Coronary artery (tissue), 2 donors: ENCODE measurements around the gene TMEM150A.
A peak's percentile ranks its signal among the peaks of the same experiment; 100 is the strongest.

Source experiments
- DNase-seq: peaks from one replicate; pipeline ENCODE4 v3.0.0-alpha.2; 2017; ENCODE audit warnings: low spot score
- H3K27ac ChIP-seq, 2 donors: fragments of 200-600 bp; sonication (generic); one replicate each; pipeline ENCODE4 v1.5.1; 2016 to 2019
- H3K4me3 ChIP-seq: fragments of 200-600 bp; sonication (generic); 2 replicates; pipeline ENCODE4 v1.5.1; 2016; ENCODE audit warnings: mild to moderate bottlenecking, moderate library complexity
- TF ChIP-seq, protein P1 (sequence below): fragments of 200-600 bp; sonication (generic); IDR thresholded peaks from one replicate; pipeline ENCODE4 v1.5.1; 2019; ENCODE audit warnings: antibody characterized with exemption

Gene TMEM150A

GRCh38 chr2:85647823-85648526 lies 45.5 kb upstream of the TMEM150A start:
- TF ChIP-seq, protein P1, sequence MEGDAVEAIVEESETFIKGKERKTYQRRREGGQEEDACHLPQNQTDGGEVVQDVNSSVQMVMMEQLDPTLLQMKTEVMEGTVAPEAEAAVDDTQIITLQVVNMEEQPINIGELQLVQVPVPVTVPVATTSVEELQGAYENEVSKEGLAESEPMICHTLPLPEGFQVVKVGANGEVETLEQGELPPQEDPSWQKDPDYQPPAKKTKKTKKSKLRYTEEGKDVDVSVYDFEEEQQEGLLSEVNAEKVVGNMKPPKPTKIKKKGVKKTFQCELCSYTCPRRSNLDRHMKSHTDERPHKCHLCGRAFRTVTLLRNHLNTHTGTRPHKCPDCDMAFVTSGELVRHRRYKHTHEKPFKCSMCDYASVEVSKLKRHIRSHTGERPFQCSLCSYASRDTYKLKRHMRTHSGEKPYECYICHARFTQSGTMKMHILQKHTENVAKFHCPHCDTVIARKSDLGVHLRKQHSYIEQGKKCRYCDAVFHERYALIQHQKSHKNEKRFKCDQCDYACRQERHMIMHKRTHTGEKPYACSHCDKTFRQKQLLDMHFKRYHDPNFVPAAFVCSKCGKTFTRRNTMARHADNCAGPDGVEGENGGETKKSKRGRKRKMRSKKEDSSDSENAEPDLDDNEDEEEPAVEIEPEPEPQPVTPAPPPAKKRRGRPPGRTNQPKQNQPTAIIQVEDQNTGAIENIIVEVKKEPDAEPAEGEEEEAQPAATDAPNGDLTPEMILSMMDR: no peak
- Histone ChIP-seq H3K27ac (peak overlapping the region in 1 of 2 donors; percentile 68), H3K4me3 (no peak overlapping the region)
- no peak for DNase-seq

DNA sequence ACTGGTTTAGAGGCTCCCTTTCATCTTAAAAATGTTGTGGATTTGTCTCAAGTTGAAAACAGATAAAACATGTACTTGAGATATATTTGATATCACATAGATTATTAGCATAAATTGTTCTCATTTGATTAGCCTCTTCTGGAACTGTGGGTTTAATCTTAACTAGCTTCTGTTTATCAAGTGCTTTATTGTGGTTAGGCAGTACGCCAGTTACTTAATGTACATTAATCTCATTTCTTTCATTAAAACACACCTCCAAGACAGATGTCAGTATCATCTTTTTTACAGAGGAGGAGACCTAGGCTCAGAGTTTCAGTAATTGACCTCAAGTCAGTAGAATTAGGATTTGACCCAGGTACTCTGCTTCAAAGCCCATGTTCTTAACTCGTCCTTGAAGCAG lies 43.7 kb upstream of the TMEM150A start:
- no peak overlapping the region for H3K27ac ChIP-seq
- DNase-seq: no peak
- TF ChIP-seq, protein P1: no peak
- no peak overlapping the region for H3K4me3 ChIP-seq

DNA sequence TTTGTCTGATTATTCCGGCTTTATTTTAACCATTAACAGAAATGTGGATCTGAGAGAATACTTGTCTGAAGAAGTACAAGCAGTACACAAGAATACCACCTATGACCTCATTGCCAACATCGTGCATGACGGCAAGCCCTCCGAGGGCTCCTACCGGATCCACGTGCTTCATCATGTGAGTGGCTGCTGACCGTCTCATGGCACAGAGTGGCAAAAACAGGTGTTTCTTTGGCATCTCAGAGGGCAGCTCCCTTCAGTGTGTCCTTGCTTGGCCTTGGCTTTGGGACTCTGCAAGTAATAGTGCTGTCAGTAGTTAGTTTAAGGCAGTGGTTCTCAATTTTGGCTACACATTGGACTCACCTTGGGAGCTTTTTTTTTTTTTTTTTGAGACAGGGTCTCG lies 42.4 kb upstream of the TMEM150A start:
- Histone ChIP-seq H3K4me3 (no peak overlapping the region), H3K27ac (no peak overlapping the region)
- TF ChIP-seq, protein P1: no peak
- no peak for DNase-seq

DNA sequence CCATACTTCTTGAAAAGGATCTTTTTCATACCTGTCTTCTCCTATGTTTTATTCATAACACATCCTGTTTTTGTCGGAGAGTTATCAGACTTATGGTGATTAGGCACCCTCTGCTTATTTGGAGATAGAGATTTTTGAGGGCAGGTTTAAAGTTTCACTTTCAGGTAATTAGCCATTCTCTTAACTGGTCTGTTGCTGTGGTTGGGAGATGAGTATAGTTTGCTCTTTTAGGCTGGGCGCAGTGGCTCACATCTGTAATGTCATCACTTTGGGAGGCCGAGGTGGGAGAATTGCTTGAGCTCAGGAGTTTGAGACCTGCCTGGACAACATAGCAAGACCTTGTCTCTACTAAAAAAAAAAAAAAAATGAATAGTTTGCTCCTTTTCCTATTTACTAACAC lies 40.2 kb upstream of the TMEM150A start:
- Histone ChIP-seq H3K4me3 (no peak overlapping the region), H3K27ac (no peak overlapping the region)
- DNase-seq: no peak
- TF ChIP-seq, protein P1: no peak

DNA sequence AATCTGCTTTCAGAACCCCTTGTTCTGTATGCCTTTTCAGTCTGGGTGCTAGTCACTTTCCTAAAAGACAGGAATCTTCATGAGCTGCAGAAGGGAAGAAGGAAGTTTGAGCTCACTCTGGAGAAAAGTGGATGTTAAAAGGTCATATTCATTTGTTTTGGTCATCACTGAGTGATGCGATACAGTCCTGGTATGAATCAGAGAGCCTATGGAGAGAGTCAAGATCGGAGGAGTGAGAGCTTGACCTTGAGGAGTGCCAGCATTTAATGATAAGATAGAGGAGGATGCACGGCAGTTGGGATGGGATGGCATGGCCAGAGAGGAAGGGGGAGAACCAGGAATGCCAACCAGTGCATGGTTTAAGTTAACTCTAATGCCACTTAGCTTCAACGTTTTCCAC lies 33.1 kb upstream of the TMEM150A start:
- no peak for DNase-seq
- H3K27ac ChIP-seq: no peak overlapping the region
- TF ChIP-seq, protein P1: no peak

DNA sequence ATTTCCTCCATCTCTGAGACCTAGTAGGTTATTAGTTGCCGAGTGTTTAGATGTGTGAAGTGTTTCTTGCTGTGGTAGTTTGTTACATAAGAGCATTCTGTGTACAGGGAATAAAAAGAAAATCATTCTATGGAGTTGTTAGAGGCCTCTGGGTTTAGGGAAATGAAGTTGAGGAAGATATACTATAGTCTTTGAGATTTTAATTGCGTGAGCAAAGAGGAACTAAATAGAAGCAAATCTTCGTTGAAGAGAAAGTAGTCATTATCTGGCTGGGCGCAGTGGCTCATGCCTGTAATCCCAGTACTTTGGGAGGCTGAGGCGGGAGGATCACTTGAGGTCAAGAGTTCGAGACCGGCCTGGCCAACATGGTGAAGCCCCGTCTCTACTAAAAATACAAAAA lies 32.5 kb upstream of the TMEM150A start:
- TF ChIP-seq, protein P1: no peak
- H3K4me3 ChIP-seq: no peak overlapping the region
- no peak overlapping the region for H3K27ac ChIP-seq
- no peak for DNase-seq

More for the DNA sequence above, 33.1 kb upstream of the TMEM150A start:
- no peak overlapping the region for H3K4me3 ChIP-seq

DNA sequence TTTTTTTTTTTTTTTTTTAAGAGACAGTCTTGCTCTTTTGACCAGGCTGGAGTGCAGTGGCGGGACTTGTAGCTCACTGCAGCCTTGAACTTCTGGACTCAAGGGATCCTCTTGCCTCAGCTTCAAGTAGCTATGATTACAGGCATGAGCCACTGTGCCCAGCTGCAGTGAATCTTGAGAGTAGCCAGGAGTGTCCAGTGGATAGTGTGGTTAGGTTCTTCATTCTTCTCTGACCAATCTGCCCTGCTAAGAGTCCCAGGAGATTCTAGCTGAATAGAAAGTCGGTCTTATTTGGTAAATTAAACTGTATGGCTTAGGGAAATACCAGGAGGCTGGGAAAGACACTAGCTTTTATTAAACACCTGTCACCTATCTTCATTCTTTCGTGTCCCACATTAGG lies 28.8 kb upstream of the TMEM150A start:
- no peak for DNase-seq
- Histone ChIP-seq H3K4me3 (no peak overlapping the region), H3K27ac (no peak overlapping the region)
- TF ChIP-seq, protein P1: no peak
